Measurements from ENCODE around the gene OR2V2. TPM values are rescaled to one million over a fixed set of nuclear protein-coding genes. Genes with fewer than 3 reads are reported as not detected.

The OR2V2 gene, protein sequence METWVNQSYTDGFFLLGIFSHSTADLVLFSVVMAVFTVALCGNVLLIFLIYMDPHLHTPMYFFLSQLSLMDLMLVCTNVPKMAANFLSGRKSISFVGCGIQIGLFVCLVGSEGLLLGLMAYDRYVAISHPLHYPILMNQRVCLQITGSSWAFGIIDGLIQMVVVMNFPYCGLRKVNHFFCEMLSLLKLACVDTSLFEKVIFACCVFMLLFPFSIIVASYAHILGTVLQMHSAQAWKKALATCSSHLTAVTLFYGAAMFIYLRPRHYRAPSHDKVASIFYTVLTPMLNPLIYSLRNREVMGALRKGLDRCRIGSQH
- not detected in 2 replicates for total RNA-seq

DNA sequence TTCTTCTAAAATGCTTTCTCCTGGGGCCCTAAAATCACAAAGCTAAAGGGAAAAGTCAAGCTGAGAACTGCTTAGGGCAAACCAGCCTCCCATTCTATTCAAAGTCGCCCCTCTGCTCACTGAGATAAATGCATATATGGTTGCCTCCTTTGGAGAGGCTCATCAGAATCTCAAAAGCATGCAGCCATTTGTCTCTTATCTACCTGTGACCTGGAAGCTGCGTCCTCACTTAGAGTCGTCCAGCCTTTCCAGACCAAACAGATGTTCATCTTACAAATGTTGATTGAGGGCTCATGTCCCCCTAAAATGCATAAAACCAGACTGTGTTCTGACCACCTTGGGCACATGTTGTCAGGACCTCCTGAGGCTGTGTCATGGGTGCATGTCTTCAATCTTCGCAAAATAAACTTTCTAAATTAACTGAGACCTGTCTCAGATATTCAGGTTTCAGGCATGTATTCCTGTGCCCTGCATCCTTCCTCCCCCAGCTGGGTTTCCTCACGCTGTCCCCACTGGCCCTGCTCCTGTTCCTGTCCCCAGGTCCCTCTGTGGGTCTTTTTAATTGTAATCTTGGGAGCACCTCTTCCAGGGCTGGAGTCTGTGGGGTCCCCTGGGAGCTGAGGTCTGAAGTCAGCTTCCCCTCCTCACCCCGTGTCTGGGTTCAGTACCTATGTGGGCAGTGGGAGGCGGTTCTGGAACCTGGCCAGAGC lies at the start of gene OR2V2:
Gene OR2V2, plus strand, starts transcription at position 660 of the 710 bp plus-strand sequence. CDS start 7,357 bp downstream, outside the sequence.

DNA sequence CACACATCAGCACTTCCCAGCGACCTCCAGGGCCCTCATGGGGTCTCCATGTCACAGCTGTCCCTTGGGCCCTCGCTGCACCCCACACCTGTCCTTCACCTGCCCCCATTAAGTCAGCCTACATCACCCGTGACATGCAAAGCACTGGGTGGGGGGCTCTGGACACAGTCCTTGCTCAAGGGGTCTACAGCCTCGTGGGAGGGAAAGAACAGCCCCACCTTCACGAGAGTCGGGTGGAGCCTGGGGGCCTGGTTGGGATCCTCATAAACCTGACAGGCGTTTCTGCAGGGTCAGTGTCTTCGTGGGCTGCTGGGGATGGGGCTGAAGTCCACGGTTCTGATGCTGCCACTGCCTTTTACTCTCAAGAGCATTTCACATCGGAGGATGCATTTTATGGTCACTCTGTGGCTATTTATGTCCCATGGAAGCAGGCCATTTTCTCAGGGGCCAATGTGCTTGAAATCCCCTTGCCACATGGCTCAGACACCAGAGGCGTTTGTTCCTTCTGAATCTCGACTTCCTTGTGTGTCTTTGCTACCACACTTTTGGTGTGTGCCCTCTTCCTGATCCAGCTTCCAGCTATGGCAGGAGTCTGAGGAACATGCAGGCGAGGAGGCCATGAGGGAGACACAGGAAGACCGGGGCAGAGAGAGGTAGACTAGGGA lies 16.4 kb upstream of the OR2V2 start, which contains the start of gene OR2V1:
Gene OR2V1, minus strand, starts transcription at position 338 of the 665 bp plus-strand sequence. CDS start 5,865 bp downstream, outside the sequence.

DNA sequence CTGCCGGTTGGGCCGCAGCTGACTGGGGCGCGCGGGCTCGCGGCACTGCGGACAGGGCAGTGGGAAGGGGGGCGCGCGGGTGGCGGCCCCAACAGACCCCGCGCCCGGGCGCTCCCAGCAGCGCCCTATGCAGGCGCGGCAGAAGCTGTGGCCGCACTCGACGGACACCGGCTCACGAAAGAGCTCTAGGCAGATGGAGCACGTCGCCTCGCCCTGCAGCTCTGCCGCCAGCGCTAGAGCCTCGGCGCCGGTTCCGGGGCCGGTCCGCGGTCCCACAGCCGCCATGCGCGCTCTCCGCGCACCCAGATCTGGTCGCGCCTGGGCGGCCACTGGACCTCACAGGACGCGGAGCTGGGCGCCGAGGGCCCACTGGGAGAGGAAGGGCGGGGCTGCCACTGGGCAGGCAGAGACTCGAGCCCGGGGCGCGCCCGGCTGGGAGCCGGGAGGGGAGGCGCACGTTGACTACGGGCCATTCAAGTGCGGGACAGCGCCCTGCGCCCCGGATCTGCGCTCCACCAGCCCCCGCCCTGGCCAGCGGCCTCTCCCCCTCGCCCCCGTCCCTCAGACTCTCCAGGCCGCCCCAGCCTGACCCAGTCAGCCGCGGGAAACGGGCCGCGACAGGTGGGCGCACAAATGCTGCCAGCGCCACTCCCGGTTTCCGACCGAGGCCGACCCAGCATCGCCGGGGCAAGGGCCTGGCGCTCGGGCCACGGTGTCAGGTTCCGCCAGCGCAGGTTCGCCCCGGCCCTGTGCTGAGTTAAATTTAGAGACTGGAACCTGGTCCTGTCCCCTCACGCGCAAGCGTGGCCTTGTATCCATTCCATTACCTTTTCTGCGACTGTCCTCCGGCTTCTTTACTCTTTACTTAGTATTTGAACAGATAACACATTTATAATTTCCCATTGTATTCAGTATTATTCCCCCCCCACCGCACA lies 57.7 kb downstream of the OR2V2 start, which contains the start of gene TRIM7:
Gene TRIM7, minus strand, starts transcription at position 371 of the 935 bp plus-strand sequence. Its CDS starts 86 bp downstream, at position 285.

Other genes with a start within 250 kb of the OR2V2 start
- gene BTNL8, start 248.4 kb upstream of the OR2V2 start, total RNA-seq = not detected in 2 replicates
- gene BTNL3, start 158.7 kb upstream of the OR2V2 start, total RNA-seq = not detected in 2 replicates
- gene BTNL9, start 107.3 kb upstream of the OR2V2 start, total RNA-seq = 0.05 TPM in 1 of 2 replicates, not detected in the other
- not detected in 2 replicates for gene OR2V1, start 16.4 kb upstream of the OR2V2 start, total RNA-seq
- 13.6 and 16.6 TPM in 2 replicates for gene TRIM7, start 57.6 kb downstream of the OR2V2 start, total RNA-seq
- 7.2 and 8.1 TPM in 2 replicates for gene TRIM41, start 75.7 kb downstream of the OR2V2 start, total RNA-seq
- gene RACK1, start 96.3 kb downstream of the OR2V2 start, total RNA-seq = 2,174 and 2,547 TPM in 2 replicates
- 3.6 and 5.4 TPM in 2 replicates for gene TRIM52, start 113.6 kb downstream of the OR2V2 start, total RNA-seq
- not detected in 2 replicates for gene OR4F3, start 219.7 kb downstream of the OR2V2 start, total RNA-seq

Measured in mammary microvascular endothelial cell (primary cell).